G401 (cell line): ENCODE measurements around the gene ULK4. TPM values are rescaled to one million over a fixed set of nuclear protein-coding genes. Genes with fewer than 3 reads are reported as not detected.
"Not testable (repeated sequence)": the region's sequence is repeated elsewhere in the genome, so short reads cannot be mapped to it uniquely, and the experiment has no call there.

Source experiments
- DNase-seq: peaks from one replicate; pipeline ENCODE4 v3.0.0-alpha.2; 2015; ENCODE audit warnings: low spot score
- in situ Hi-C: cut with HindIII; loops from 2 replicates; pipeline ENCODE4 v1.10.0; 2016; ENCODE audit warnings: low sequenced_read_pairs, mixed read lengths
- total RNA-seq: library from RNA; depleted of rRNA; stranded (reverse); fragments of >200 nt; shearing (Covaris generic); gene quantifications from 2 replicates; pipeline ENCODE4 v1.2.3, GENCODE V29; 2014; rRNA removed

The ULK4 gene
- total RNA-seq, result 6.6 and 25.4 TPM in 2 replicates

GRCh38 chr3:41961751-41962679 lies at the start of gene ULK4:
Gene ULK4, minus strand, starts transcription at chr3:41962103. Its CDS starts 7,344 bp downstream, at chr3:41954759.
- DNase-seq, result peak; percentile 99
- in situ Hi-C loops, result no loop called here

DNA sequence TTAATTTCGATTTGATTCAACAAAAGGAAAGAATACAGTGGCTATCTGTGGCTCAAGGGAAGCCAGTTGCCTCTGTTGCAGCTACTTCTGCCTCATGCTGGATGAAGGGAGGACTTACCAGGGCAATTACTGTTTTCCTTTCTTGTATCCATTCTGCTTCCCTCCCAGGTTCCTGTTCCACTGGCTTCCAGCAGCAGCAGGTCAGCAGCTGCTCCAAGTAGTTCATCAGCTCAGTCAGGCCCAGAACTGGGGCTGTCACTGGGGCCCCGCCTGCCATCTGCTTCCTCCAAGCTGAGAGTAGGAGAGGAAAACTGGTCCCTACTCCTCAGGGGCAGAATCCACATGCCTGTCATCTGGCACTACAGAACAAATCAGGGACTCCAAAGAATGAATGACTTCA lies 48.6 kb upstream of the ULK4 start:
- in situ Hi-C loops, result no loop called here

DNA sequence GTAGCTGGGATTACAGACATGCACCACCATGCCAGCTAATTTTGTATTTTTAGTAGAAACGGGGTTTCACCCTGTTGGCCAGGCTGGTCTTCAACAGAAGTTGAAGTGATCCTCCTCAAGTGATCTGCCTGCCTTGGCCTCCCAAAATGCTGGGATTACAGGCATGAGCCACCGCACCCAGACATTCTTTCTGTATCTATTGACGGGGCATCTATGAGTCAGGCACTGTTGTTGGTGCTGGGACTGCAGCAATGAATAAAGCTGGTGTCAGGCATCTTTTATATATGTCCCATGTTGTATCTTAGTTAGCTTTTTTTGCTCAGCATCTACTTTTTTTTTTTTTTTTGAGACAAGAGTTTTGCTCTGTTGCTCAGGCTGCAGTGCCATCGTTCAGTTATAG lies 47.6 kb upstream of the ULK4 start:
- in situ Hi-C loops, result no loop called here
- DNase-seq, result no peak

More for the DNA sequence above, 48.6 kb upstream of the ULK4 start:
- DNase-seq, result peak; percentile 63

- no peak for DNase-seq
- in situ Hi-C loops, result no loop called here
Observed at GRCh38 chr3:42007785-42008184, 45.9 kb upstream of the ULK4 start.

- no peak for DNase-seq
- in situ Hi-C loops, result no loop called here
Observed at GRCh38 chr3:42005401-42005800, 43.5 kb upstream of the ULK4 start.

DNA sequence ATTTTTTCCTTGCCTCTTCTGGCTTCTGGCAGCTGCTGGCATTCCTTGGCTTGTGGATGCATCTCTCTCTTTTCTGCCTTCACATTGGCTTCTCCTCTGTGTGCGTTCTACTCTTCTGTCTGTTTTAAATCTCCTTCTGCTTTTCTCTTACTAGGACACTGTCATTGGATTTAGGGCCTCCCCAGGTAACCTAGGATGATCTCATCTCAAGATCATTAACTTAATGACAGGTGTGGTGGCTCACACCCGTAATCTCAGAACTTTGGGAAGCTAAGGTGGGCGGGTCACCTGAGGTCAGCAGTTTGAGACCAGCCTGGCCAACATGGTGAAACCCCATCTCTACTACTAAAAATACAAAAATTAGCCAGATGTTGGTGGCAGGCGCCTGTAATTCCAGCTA lies 40.9 kb upstream of the ULK4 start:
- in situ Hi-C loops, result no loop called here
- no peak for DNase-seq

DNA sequence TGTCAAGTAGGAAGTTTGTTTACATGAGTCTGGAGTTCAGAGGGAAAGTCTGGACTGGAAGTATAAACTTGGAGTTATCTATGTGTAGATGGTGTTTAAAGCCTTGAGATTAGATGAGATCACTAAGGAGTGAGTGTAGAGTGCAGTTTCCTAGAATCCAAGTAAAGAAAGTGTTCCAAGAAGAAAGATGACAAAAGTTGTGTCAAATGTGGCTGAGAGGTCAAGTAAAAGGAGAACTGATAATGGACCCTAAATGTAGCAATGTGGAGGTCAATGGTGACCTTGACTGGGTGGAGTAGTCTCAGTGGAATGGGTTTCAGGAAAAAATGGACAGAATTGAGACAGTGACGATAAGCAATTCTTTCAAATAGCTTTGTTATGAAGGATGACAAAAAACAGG lies 39.9 kb upstream of the ULK4 start:
- in situ Hi-C loops, result no loop called here
- no peak for DNase-seq

DNA sequence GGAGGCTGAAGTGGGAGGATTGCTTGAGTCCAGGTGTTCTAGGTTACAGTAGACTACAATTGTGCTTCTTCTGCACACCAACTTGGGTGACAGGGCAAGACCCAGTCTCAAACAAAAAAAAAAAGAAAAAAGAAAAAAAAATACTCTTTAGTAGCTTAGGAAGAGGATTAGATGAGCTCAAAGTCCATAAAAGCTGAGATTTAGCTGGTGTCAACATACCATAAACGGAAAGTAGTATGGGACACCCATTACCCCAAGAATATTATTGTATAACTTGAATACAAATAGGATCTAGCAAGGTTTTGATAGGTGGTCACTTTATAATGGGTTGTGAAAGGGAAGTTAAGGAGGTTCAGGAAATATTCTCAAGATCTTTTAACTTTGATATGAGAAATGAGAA lies 38.0 kb upstream of the ULK4 start:
- DNase-seq, result no peak
- in situ Hi-C loops, result no loop called here

- no peak for DNase-seq
- in situ Hi-C loops, result no loop called here
Observed at GRCh38 chr3:41997702-41998550, 36.0 kb upstream of the ULK4 start.

DNA sequence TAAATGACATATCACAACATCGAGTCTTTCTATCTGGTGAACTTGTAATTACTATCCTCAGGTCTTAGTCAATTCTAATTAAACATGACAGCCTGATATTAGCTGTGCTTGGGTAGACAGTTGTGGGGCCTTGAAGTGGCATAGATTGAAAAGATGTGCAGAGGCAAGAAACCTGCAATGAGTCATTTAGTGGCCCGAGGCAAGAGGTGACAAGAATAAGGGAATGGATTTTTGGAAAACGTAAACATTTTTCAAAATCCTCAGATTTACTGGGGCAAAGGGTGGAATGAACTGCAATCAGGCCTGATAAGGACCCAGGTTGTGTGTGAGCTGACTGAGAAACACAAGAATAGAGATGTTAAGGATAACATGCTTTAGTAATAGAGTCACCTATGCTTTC lies 29.5 kb upstream of the ULK4 start:
- no peak for DNase-seq

DNA sequence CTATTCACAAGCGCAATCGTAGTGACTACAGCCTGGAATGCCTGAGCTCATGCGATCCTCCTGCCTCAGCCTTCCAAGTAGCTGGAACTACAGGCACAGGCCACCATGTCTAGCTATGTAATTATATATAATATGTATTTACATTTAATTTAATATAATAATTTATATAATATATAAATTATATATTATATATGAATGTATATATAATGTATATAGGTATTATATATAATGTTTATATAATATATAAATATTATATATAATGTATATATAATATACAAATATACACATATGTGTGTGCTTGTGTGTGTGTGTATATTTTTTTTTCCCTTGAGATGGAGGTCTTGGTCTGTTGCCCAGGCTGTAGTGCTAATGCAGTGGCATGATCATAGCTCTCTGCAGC lies 27.6 kb upstream of the ULK4 start:
- in situ Hi-C loops, result no loop called here
- DNase-seq, result no peak

More for the DNA sequence above, 29.5 kb upstream of the ULK4 start:
- in situ Hi-C loops, result no loop called here

- in situ Hi-C loops, result no loop called here
- DNase-seq, result no peak
Observed at GRCh38 chr3:41987627-41988026, 25.7 kb upstream of the ULK4 start.

GRCh38 chr3:41986561-41986960 lies 24.7 kb upstream of the ULK4 start:
- in situ Hi-C loops, result no loop called here
- DNase-seq, result no peak

GRCh38 chr3:41985018-41985417 lies 23.1 kb upstream of the ULK4 start:
- DNase-seq, result no peak
- in situ Hi-C loops, result no loop called here

DNA sequence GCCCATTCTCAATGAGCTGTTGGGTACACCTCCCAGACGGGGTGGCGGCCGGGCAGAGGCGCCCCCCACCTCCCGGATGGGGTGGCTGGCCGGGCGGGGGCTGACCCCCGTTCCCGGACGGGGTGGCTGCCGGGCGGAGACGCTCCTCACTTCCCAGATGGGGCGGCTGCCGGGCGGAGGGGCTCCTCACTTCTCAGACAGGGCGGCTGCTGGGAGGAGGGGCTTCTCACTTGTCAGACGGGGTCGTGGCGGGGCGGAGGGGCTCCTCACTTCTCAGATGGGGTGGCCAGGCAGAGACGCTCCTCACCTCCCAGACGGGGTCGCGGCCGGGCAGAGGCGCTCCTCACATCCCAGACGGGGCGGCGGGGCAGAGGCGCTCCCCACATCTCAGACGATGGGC lies 21.2 kb upstream of the ULK4 start:
- DNase-seq, in situ Hi-C loops: not testable (repeated sequence)

DNA sequence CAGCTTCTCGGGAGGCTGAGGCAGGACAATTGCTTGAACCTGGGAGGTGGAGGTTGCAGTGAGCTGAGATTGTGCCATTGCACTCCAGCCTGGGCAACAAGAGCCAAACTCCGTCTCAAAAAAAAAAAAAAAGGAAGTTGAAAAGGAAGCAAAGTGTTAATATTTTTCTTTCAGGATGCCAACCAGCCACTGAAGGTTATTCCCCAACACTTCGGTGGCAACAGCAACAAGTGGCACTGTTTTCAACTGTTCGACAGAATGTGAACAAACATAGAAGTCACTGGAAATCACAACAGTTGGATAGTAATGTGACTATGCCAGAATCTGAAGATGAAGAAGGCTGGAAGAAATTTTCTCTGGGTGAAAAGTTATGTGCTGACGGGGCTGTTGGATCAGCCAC lies 15.5 kb upstream of the ULK4 start:
- DNase-seq, in situ Hi-C loops: not testable (repeated sequence)

DNA sequence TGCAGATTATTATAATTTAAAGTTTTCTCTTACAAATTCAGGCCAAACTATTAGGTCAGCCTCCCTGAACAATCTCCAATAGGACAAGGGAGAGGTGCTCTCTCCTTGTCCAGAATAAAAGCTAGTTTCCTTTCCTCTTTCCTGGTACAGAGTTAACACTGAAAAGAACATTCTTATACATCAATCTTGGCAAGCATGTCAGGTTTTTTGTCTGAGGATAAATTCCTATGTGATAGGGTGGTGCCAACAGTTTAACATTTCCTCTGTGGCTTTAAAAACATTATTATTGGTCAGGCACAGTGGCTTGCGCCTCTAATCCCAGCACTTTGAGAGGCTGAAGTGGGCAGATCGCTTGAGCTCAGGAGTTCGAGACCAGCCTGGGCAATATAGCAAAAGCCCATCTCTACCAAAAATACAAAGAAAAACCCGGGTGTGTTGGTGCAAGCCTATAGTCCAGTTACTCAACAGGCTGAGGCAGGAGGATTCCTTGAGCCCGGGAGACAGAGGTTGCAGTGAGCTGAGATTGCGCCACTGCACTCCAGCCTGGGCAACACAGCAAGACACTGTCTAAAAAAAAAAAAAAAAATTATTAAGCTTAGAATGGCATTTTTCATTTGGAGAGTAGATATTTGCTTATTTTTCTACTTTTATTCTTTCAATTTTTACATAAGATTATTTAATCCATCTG lies 13.7 kb upstream of the ULK4 start:
- no peak for DNase-seq
- in situ Hi-C loops, result no loop called here

DNA sequence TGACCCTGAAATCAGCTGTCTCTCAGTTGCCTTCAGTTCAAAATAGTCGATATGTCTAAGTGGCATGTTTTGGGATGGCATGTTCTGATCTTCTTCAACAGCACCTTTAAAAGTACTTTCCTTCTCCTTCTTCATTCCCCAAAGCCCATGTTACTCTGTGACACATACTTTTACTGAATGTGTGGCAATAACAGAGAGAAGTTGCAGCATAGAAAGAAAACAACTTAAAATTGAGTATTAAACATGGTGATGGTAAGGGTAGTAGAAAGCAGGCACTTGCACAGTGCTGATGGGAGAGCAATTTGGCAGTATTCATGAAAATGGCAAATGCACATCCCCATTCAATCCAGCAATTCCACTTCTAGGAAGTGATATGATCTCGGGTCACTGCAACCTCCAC lies 12.3 kb upstream of the ULK4 start:
- in situ Hi-C loops, result no loop called here
- no peak for DNase-seq

DNA sequence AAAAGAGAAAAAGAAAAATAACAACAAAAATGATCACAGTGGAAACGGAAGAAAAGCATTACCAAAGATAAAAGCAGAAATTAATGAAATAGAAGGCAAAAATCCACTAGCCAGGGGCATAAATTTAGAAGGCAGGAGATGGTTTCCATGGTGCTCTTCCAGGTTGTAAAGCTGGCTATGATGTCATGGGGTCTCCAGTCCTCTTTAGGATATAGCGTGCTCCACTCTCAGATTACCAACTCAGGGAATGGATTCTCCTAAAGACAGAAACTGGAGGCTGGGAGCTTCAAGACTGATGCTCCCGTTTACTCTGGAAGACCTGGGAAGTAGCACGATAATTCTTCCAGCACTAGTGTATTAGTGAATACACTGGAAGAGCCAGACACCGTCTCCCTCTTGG lies 10.9 kb upstream of the ULK4 start:
- in situ Hi-C loops, result no loop called here
- DNase-seq, result no peak

GRCh38 chr3:41966206-41966605 lies 4.3 kb upstream of the ULK4 start:
- DNase-seq, result no peak
- in situ Hi-C loops, result no loop called here
